Adrenal gland (tissue), 12 donors: Measurements from ENCODE around the gene KICS2. TPM values are rescaled to one million over a fixed set of nuclear protein-coding genes. Genes with fewer than 3 reads are reported as not detected.
"Not testable (repeated sequence)": the region's sequence is repeated elsewhere in the genome, so short reads cannot be mapped to it uniquely, and the experiment has no call there.

Experiments
- DNase-seq, 7 donors: peaks; one replicate each; pipeline ENCODE4 v3.0.0-alpha.2; 2019 to 2020
- H3K27ac ChIP-seq, 5 donors: fragments of 200-600 bp; sonication (generic) in 4 of 5; 1 replicate in 3 of 5; 2 replicates in 2 of 5; pipeline versions ENCODE4 v1.5.1 to v1.8.0; 2016 to 2020; ENCODE audit warnings: mild to moderate bottlenecking in 1 of 5
- H3K27me3 ChIP-seq: fragments of 200-600 bp; 2 replicates; pipeline ENCODE4 v1.8.0; 2021
- H3K36me3 ChIP-seq, 2 donors: fragments of 200-600 bp; replicated peaks in 1 of 2; 1 replicate in 1 of 2; 2 replicates in 1 of 2; pipeline versions ENCODE4 v1.5.1 to v1.8.0; 2018 to 2022
- H3K4me1 ChIP-seq, 2 donors: fragments of 200-600 bp; replicated peaks in 1 of 2; 1 replicate in 1 of 2; 2 replicates in 1 of 2; pipeline versions ENCODE4 v1.5.1 to v1.8.0; 2018 to 2021
- H3K4me3 ChIP-seq, 4 donors: fragments of 200-600 bp; sonication (generic) in 3 of 4; one replicate each; pipeline ENCODE4 v1.5.1; 2016 to 2018
- H3K9me3 ChIP-seq, 3 donors: fragments of 200-600 bp; sonication (generic) in 1 of 3; replicated peaks in 1 of 3; 1 replicate in 2 of 3; 2 replicates in 1 of 3; pipeline versions ENCODE4 v1.5.1 to v1.8.0; 2016 to 2021
- POLR2A ChIP-seq, 2 donors: fragments of 450-650 bp; IDR thresholded peaks; one replicate each; pipeline ENCODE4 v1.6.1; 2017; ENCODE audit warnings: antibody characterized with exemption in 2 of 2, mild to moderate bottlenecking in 2 of 2, moderate library complexity in 1 of 2
- WGBS, 4 donors: extraction: QIAGEN DNeasy Blood & Tissue Kit in 2 of 4; methylation state at CpG; one replicate each; pipeline versions ENCODE4 v1.1.5 to v1.1.7; 2013 to 2017; 5-methylcytosine and 5-hydroxymethylcytosine counted together
- intact Hi-C, 2 donors: fragments of 100-400 bp; cut with DNase I; formaldehyde crosslinking; loops; one replicate each; pipeline versions ENCODE4 v1.14.1 to v1.15.0; 2022 to 2023
- polyA plus RNA-seq, 3 donors: library from polyadenylated mRNA; stranded (reverse); fragments of 200-250 nt in 2 of 3; fragments of 350-450 nt in 1 of 3; fragmentation: Illumina TruSeq in 1 of 3; extraction: RNeasy Lipid Tissue Mini Kit (QIAGEN cat#74804) in 1 of 3; gene quantifications; one replicate each; pipeline ENCODE4 v1.2.3, GENCODE V29; 2013 to 2014
- total RNA-seq, 9 donors: library from RNA; depleted of rRNA in 4 of 9; stranded (reverse); fragments of >200 nt in 4 of 9; fragments of 120-200 nt in 1 of 9; fragmentation: NEBNext Ultra II Directional in 1 of 9; extraction: Animal tissue kit (Norgen Biotek cat#: 25700) in 1 of 9; gene quantifications; one replicate each; pipeline versions ENCODE4 v1.1.0 to v1.2.4, GENCODE V29; 2013 to 2023
- TF ChIP-seq, protein P1 (sequence below), 6 experiments: fragments of 450-650 bp in 4 of 6; fragments of 200-600 bp in 2 of 6; sonication (generic) in 1 of 6; IDR thresholded peaks; 1 replicate in 5 of 6; 2 replicates in 1 of 6; pipeline versions ENCODE4 v1.5.1 to v1.8.0; 2016 to 2021; ENCODE audit warnings: antibody characterized with exemption in 6 of 6, mild to moderate bottlenecking in 2 of 6, moderate library complexity in 1 of 6
- donor health status: healthy with polysubstance abuse.
- donor health status: Bipolar disorder and iron deficiency.
- donor health status: DM: yes; HTN: yes; CAD: no.
- donor health status: DM: no; HTN: no; CAD: no.
- donor health status: DM: no; HTN: no; CAD: no.
- donor health status: DM: yes; HTN: yes; CAD: no.

The KICS2 gene
- total and polyA plus RNA-seq, 12 donors, result 5.0 to 36.4 (median 12.0) TPM

DNA sequence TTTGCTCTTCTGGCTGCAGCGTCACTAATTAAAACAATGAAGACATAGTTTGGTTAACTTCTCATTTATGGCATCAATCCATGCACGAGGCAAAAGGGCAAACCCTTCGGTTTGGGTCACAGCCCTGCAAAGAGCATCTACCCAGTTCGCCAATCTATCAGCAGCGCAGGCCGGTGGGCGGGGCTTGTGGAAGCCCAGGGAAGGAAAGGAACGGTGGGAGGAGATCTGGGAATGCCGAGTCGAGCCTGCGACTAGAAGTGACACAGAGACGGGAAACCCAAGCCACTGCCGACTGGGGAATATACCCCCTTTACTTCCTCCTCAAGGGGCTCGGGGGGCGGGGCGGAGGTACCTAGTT, 466 bp downstream of the KICS2 start:
- Histone ChIP-seq H3K4me1 (peaks cover 8 to 13% of the 10 kb centered on the region in 2 donors), H3K4me3 (peak overlapping the region; percentile 45 to 86 (median 65)), H3K27me3 (no peaks in the 10 kb centered on the region), H3K36me3 (no peaks in the 10 kb centered on the region), H3K9me3 (no peaks in the 10 kb centered on the region), H3K27ac (peak overlapping the region; percentile 88 to 99 (median 91))
- 0 to 1% (median 1%) methylated on average over 6 to 16 of the region's 16 CpGs for WGBS, 4 donors
- TF ChIP-seq POLR2A (IDR thresholded peaks at IDR 0.05), result no peak
- TF ChIP-seq, protein P1, sequence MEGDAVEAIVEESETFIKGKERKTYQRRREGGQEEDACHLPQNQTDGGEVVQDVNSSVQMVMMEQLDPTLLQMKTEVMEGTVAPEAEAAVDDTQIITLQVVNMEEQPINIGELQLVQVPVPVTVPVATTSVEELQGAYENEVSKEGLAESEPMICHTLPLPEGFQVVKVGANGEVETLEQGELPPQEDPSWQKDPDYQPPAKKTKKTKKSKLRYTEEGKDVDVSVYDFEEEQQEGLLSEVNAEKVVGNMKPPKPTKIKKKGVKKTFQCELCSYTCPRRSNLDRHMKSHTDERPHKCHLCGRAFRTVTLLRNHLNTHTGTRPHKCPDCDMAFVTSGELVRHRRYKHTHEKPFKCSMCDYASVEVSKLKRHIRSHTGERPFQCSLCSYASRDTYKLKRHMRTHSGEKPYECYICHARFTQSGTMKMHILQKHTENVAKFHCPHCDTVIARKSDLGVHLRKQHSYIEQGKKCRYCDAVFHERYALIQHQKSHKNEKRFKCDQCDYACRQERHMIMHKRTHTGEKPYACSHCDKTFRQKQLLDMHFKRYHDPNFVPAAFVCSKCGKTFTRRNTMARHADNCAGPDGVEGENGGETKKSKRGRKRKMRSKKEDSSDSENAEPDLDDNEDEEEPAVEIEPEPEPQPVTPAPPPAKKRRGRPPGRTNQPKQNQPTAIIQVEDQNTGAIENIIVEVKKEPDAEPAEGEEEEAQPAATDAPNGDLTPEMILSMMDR (IDR thresholded peaks at IDR 0.05), result no peak
- intact Hi-C loops, result no loop called here
- peak; percentile 86 to 95 (median 90) for DNase-seq

DNA sequence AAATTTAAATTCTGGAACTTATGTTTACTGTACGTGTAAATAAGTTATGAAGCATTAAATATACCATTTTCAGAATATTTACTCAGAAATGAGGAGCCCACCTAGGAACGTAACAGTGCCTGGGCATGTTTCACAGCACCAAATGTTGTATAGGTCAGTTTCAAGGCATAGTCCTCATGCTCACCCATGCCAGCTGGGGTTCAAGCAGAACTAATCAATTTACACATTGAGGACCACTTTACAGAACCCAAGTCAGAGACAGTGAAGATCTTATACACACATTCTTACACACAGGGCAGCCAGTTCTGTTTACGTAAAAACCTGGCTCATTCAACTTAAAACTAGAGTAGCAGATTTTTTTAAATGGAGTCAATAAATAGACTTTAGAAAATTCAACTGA, 2.0 kb downstream of the KICS2 start:
- Histone ChIP-seq H3K27me3 (no peaks in the 10 kb centered on the region), H3K27ac (no peak overlapping the region), H3K9me3 (no peaks in the 10 kb centered on the region), H3K36me3 (no peaks in the 10 kb centered on the region), H3K4me3 (no peak overlapping the region), H3K4me1 (peaks cover 8 to 13% of the 10 kb centered on the region in 2 donors)
- intact Hi-C loops, result no loop called here
- no peak for TF ChIP-seq POLR2A (IDR thresholded peaks at IDR 0.05)
- TF ChIP-seq, protein P1 (IDR thresholded peaks at IDR 0.05), result no peak
- DNase-seq, result no peak
- WGBS, 4 donors, result 94 to 99% (median 96%) methylated on average over 3 of the region's 3 CpGs

DNA sequence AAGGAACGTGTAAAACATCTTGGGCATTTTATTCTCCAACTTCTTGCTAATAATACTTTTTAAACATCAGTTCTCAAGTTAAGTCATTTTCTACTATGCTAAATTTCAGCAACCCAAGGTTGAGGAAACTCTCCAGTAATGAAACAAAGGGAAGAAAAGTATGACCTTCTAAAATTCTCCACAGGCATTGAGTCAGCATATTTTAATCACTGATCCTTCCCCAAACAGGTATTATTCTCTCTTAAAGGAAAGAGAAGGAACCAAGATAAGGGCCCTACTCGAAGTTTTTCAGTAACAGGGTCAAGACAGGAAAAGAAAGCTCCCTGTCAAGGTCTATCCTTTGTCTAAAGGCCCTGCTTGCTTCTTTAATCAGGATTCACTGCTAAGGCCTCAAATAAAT, 3.0 kb downstream of the KICS2 start:
- no peak for DNase-seq
- peaks cover 8 to 13% of the 10 kb centered on the region in 2 donors for H3K4me1 ChIP-seq
- 25 to 36% (median 29%) methylated on average over 2 of the region's 2 CpGs for WGBS, 4 donors
- intact Hi-C loops, result no loop called here
- no peaks in the 10 kb centered on the region for H3K36me3 ChIP-seq
- no peaks in the 10 kb centered on the region for H3K9me3 ChIP-seq
- H3K4me3 ChIP-seq, result no peak overlapping the region
- H3K27ac ChIP-seq, result peak overlapping the region in 2 of 5 donors; percentile 35 to 56
- TF ChIP-seq POLR2A (IDR thresholded peaks at IDR 0.05), result no peak
- TF ChIP-seq, protein P1 (IDR thresholded peaks at IDR 0.05), result no peak
- no peaks in the 10 kb centered on the region for H3K27me3 ChIP-seq

GRCh38 chr12:64218597-64218996, 3.5 kb downstream of the KICS2 start:
- H3K4me3 ChIP-seq, result no peak overlapping the region
- no peak for DNase-seq
- TF ChIP-seq, protein P1 (IDR thresholded peaks at IDR 0.05), result no peak
- TF ChIP-seq POLR2A (IDR thresholded peaks at IDR 0.05), result no peak
- no peaks in the 10 kb centered on the region for H3K36me3 ChIP-seq
- H3K27me3 ChIP-seq, result no peaks in the 10 kb centered on the region
- 66 to 76% (median 68%) methylated on average over 5 of the region's 5 CpGs for WGBS, 4 donors
- peak overlapping the region in 1 of 5 donors; percentile 35 for H3K27ac ChIP-seq
- no peaks in the 10 kb centered on the region for H3K9me3 ChIP-seq
- H3K4me1 ChIP-seq, result peaks cover 8 to 13% of the 10 kb centered on the region in 2 donors
- intact Hi-C loops, result no loop called here

DNA sequence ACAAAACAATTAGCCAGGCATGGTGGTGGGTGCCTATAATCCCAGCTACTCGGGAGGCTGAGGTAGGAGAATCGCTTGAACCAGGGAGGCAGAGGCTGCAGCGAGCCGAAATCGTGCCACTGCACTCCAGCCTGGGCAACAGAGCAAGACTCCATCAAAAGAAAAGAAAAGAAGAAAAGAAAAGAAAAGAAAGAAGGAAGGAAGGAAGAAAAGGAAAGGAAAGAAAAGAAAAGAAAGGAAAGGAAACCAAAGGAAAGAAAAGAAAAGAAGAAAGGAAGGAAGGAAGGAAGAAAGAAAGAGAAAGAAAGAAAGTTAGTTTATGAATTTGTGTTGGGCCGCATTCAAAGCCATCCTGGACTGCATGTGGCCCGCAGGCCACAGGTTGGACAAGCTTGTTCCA, 4.5 kb downstream of the KICS2 start:
- H3K36me3 ChIP-seq, intact Hi-C loops, H3K9me3 ChIP-seq, H3K4me3 ChIP-seq, H3K27me3 ChIP-seq, DNase-seq, H3K27ac ChIP-seq: not testable (repeated sequence)
- peaks cover 8 to 13% of the 10 kb centered on the region in 2 donors for H3K4me1 ChIP-seq
- WGBS, 4 donors, result 93 to 98% (median 97%) methylated on average over 7 of the region's 7 CpGs
